GM12872 (cell line): ENCODE results near the gene TBCD.

Experiments used
- CTCF ChIP-seq: IDR thresholded peaks from 3 replicates; pipeline ENCODE4 v1.5.1; 2011; ENCODE audit warnings: low read depth, mild to moderate bottlenecking, low read length, moderate library complexity; ENCODE audit not compliant: insufficient read depth

TBCD gene

GRCh38 chr17:82914375-82914774 lies 162.5 kb downstream of the TBCD start:
- 0 out of 3 replicates have a peak, but pooled peaks have one; percentile 2 for TF ChIP-seq CTCF

DNA sequence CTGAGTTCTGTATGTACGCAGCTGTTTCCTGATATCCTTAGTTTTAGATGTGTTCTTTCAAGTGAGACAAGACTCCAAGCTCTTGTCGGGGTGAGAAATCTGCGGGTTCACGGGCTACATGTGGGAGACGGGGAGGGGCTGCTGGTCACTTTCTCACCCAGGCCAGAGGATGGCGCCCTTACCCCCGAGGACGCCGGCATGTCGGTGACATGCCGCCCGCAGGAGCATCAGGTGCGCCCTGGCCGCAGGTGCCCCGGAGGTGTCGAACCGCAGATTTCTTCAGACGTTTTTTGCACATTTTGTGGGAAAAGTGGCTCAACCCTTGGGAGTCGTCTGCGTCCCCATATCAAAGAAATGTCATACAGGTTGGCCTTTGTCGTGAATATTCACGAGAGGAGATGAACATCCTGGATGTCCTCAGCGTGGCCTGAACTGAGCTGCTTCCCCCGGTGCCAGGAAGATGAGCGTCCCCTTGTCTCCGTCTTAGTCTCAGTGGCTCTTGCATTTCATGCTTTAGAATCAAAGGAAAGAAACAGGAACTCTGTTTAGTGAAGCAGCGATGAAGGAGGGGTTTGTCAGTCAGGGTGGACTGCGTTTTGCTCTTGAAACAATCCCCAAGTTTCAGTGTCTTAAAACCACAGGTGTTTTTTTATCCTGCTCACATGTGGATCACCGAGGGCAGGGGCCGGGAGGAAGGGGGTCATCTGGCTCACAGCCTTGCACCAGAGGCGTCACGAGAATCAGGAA lies 163.3 kb downstream of the TBCD start:
- TF ChIP-seq CTCF, result peak; percentile 41

DNA sequence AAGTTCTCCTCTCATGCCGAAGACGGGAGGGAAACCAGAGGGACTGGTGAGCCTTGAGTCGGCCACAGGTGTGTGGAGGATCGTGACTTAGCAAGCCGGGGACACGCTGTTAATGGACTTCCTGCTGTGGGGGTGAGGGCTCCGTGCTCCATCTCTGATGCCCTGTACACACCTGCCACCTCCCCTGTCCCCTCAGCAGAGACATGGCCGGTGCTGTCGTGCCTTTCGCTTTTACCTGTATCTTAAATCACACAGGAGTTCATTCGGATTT lies 163.8 kb downstream of the TBCD start:
- TF ChIP-seq CTCF, result no peak

DNA sequence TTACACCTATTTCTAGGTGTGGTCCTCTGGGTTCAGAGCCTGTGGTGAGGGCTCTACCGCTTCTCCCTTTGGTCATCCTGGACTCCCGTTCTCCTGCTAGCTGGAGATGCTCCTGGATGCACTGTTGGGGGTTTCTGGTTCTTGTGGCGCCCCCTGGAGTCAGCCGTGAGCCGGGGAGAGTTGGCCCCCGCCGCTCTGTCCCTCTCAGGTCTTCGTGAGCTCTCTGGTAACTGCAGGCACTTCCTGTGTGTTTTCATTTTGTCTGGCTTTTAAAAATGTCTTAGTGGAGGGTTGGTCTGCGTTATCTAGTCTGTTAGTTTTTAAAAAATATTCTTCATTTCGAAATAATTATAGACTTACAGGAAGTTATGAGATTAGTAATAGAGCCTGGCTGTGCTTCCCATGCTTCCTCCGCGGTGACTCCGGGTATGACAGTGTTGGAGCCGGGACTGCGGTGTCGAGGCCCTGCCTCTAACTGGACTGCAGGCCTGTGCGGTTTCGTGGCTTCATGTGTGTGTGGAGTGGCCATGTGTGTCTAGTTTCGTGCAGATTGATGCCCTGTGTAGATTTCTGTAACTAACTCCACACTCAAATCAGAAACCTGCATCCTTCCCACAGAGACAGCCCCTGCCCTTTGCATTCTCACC lies 166.0 kb downstream of the TBCD start:
- peak; percentile 51; the same call in 2 of the 3 replicates for TF ChIP-seq CTCF

DNA sequence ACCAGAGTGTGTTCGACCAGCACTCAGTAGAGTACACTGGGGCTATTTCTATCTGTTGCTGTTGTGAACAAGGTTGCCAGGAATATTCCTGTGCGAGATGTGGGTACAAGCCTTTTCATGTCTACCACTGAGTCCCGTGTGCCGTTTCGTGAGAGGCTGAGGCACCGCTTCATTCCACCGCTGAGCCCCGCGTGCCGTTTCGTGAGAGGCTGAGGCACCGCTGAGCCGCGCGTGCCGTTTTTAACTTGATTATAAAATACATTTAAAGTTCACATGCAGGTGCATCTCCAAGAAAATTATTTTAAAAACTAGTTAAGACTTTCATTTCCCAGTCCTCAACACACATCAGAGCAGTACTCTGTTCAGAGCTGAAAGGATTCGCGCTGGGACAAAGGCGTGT lies 166.6 kb downstream of the TBCD start:
- TF ChIP-seq CTCF, result no peak

DNA sequence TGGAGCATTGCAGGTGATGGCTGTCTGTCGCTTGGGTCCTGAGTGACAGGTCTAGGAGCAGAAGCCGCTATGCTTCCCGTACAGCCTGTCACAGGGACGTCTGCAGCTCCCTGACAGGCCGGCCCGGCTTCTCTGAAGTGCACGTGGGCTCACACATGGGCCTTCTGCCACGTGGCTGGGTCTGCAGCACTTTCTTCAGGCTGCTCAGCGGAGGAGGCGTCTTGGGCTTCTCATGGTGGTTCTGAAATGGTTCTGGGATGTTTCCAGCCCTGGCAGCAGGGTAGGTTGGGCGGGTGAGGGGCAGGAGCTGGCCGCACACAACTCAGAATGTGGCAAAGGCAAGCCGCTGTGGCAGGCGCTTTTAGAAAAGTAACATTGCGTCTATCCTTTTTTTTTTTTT lies 168.3 kb downstream of the TBCD start:
- TF ChIP-seq CTCF, result no peak

GRCh38 chr17:82920715-82921114 lies 168.8 kb downstream of the TBCD start:
- TF ChIP-seq CTCF, result no peak
